IMR-90 (cell line): ENCODE results near the gene FHAD1. TPM values are rescaled to one million over a fixed set of nuclear protein-coding genes. Genes with fewer than 3 reads are reported as not detected.

Experiments used
- ATAC-seq: fragments of 200-7000 bp; cut with Tn5 transposase; 2 replicates; pipeline ENCODE4 v1.9.1; 2020; ENCODE audit warnings: low read depth, mild to moderate bottlenecking, moderate library complexity
- BruUV-seq: library from RNA; stranded (reverse); fragments of 400-500 nt; replicated peaks from 2 replicates; lab custom pipeline; 2021; lab: Mats Ljungman, UMichigan
- CTCF ChIA-PET: fragments of 300-600 bp; formaldehyde crosslinking; extraction: SDS; loops from one replicate; lab custom pipeline; 2021; ENCODE audit warnings: antibody characterized with exemption; lab: Yijun Ruan, JAX
- POLR2A ChIA-PET: fragments of 300-600 bp; sonication (Branson Sonifier 250); formaldehyde crosslinking; loops from one replicate; lab custom pipeline; 2022; ENCODE audit warnings: antibody characterized with exemption; ENCODE audit not compliant: unreplicated experiment; lab: Charles Lee
- DNase-seq: peaks from one replicate; pipeline ENCODE4 v3.0.0; 2013
- H2AFZ ChIP-seq: replicated peaks from 2 replicates; pipeline ENCODE3; 2013; ENCODE audit warnings: low read length, mild to moderate bottlenecking; ENCODE audit not compliant: poor library complexity
- H2AK5ac ChIP-seq: 2 replicates; pipeline ENCODE4 v1.6.1; 2013; ENCODE audit warnings: low read depth, low read length, inconsistent platforms
- H2AK9ac ChIP-seq: replicated peaks from 2 replicates; pipeline ENCODE3; 2013; ENCODE audit warnings: mild to moderate bottlenecking, low read depth, low read length, moderate library complexity; ENCODE audit not compliant: poor library complexity
- H2BK120ac ChIP-seq: 2 replicates; pipeline ENCODE4 v1.6.1; 2013; ENCODE audit warnings: low read depth, low read length, inconsistent platforms
- H2BK15ac ChIP-seq: 3 replicates; pipeline ENCODE4 v1.6.1; 2013; ENCODE audit warnings: low read depth, low read length, inconsistent platforms
- H2BK20ac ChIP-seq: 2 replicates; pipeline ENCODE4 v1.6.1; 2013; ENCODE audit warnings: low read depth, mild to moderate bottlenecking, inconsistent platforms, low read length, moderate library complexity
- H2BK5ac ChIP-seq: 2 replicates; pipeline ENCODE4 v1.6.1; 2013; ENCODE audit warnings: mild to moderate bottlenecking, low read depth, low read length, inconsistent platforms; ENCODE audit not compliant: poor library complexity, severe bottlenecking
- H3K14ac ChIP-seq: replicated peaks from 2 replicates; pipeline ENCODE4 v1.6.1; 2013; ENCODE audit warnings: low read depth, low read length, inconsistent platforms
- H3K18ac ChIP-seq: 2 replicates; pipeline ENCODE4 v1.6.1; 2013; ENCODE audit warnings: low read depth, low read length, control low read depth
- H3K23ac ChIP-seq: 2 replicates; pipeline ENCODE4 v1.6.1; 2013; ENCODE audit warnings: low read depth, low read length, inconsistent platforms
- H3K27ac ChIP-seq: 2 replicates; pipeline ENCODE4 v1.5.1; 2013; ENCODE audit warnings: mild to moderate bottlenecking, control low read depth, low read length; ENCODE audit not compliant: insufficient read depth
- H3K27me3 ChIP-seq: 2 replicates; pipeline ENCODE4 v1.6.1; 2013; ENCODE audit warnings: low read length; ENCODE audit not compliant: control insufficient read depth, insufficient read depth
- H3K36me3 ChIP-seq: 2 replicates; pipeline ENCODE4 v1.6.1; 2013; ENCODE audit warnings: low read length, mixed read lengths; ENCODE audit not compliant: control insufficient read depth, insufficient read depth
- H3K4ac ChIP-seq: 2 replicates; pipeline ENCODE4 v1.6.1; 2013; ENCODE audit warnings: low read depth, low read length, inconsistent platforms
- H3K4me1 ChIP-seq: 2 replicates; pipeline ENCODE4 v1.6.1; 2013; ENCODE audit warnings: low read length, mixed read lengths; ENCODE audit not compliant: control insufficient read depth, insufficient read depth
- H3K4me2 ChIP-seq: 2 replicates; pipeline ENCODE4 v1.6.1; 2013; ENCODE audit warnings: low read depth, mild to moderate bottlenecking, control low read depth, low read length, moderate library complexity
- H3K4me3 ChIP-seq: 2 replicates; pipeline ENCODE4 v1.5.1; 2013; ENCODE audit warnings: low read depth, mild to moderate bottlenecking, control low read depth, low read length, moderate library complexity; ENCODE audit not compliant: insufficient read depth
- H3K56ac ChIP-seq: 2 replicates; pipeline ENCODE4 v1.6.1; 2013; ENCODE audit warnings: low read length, inconsistent platforms; ENCODE audit not compliant: insufficient read depth; ENCODE audit errors: extremely low read depth
- H3K79me1 ChIP-seq, 2 experiments: 2 replicates each; pipeline ENCODE4 v1.6.1; 2013; ENCODE audit warnings: low read length in 2 of 2, inconsistent platforms in 1 of 2, low read depth in 1 of 2
- H3K9ac ChIP-seq: 2 replicates; pipeline ENCODE4 v1.6.1; 2013; ENCODE audit warnings: low read depth, low read length, control low read depth
- H3K9me1 ChIP-seq: 2 replicates; pipeline ENCODE4 v1.6.1; 2013; ENCODE audit warnings: low read length, inconsistent platforms; ENCODE audit not compliant: insufficient read depth
- H3K9me3 ChIP-seq: 2 replicates; pipeline ENCODE4 v1.6.1; 2013; ENCODE audit warnings: low read length; ENCODE audit not compliant: control insufficient read depth, insufficient read depth
- H4K20me1 ChIP-seq: 2 replicates; pipeline ENCODE4 v1.6.1; 2013; ENCODE audit warnings: low read length, inconsistent platforms; ENCODE audit not compliant: insufficient read depth
- H4K5ac ChIP-seq: 2 replicates; pipeline ENCODE4 v1.6.1; 2013; ENCODE audit warnings: mild to moderate bottlenecking, low read depth, low read length, control low read depth
- H4K8ac ChIP-seq, 2 experiments: 2 replicates each; pipeline ENCODE4 v1.6.1; 2013; ENCODE audit warnings: low read depth in 2 of 2, low read length in 2 of 2, control low read depth in 1 of 2, inconsistent platforms in 1 of 2
- H4K91ac ChIP-seq: 2 replicates; pipeline ENCODE4 v1.6.1; 2013; ENCODE audit warnings: low read depth, low read length, inconsistent platforms; ENCODE audit not compliant: insufficient read depth
- BHLHE40 ChIP-seq: fragments of 150-350 bp; IDR thresholded peaks from 2 replicates; pipeline ENCODE4 v1.6.1; 2016; ENCODE audit warnings: mild to moderate bottlenecking, low read depth, low read length
- CEBPB ChIP-seq: IDR thresholded peaks from 2 replicates; pipeline ENCODE4 v1.6.1; 2012; ENCODE audit warnings: low read depth, low read length, improper control_type of control experiment
- CHD1 ChIP-seq: IDR thresholded peaks from 2 replicates; pipeline ENCODE4 v1.6.1; 2012; ENCODE audit warnings: low read depth, low read length, improper control_type of control experiment
- FOS ChIP-seq: fragments of 150-350 bp; IDR thresholded peaks from 2 replicates; pipeline ENCODE4 v1.6.1; 2016; ENCODE audit warnings: low read depth, low read length
- MAZ ChIP-seq: IDR thresholded peaks from 2 replicates; pipeline ENCODE4 v1.6.1; 2012; ENCODE audit warnings: low read depth, mild to moderate bottlenecking, low read length, improper control_type of control experiment, moderate library complexity, borderline replicate concordance
- MXI1 ChIP-seq: IDR thresholded peaks from 2 replicates; pipeline ENCODE4 v1.6.1; 2012; ENCODE audit warnings: low read depth, mild to moderate bottlenecking, low read length, moderate library complexity, borderline replicate concordance
- NFE2L2 ChIP-seq: fragments of 150-350 bp; IDR thresholded peaks from 2 replicates; pipeline ENCODE4 v1.6.1; 2016; ENCODE audit warnings: low read depth, mild to moderate bottlenecking, low read length
- POLR2A ChIP-seq: IDR thresholded peaks from 2 replicates; pipeline ENCODE4 v1.6.1; 2012; ENCODE audit warnings: mild to moderate bottlenecking, low read depth, low read length
- RAD21 ChIP-seq: IDR thresholded peaks from 2 replicates; pipeline ENCODE4 v1.6.1; 2012; ENCODE audit warnings: low read length, improper control_type of control experiment
- RCOR1 ChIP-seq: IDR thresholded peaks from 2 replicates; pipeline ENCODE4 v1.6.1; 2012; ENCODE audit warnings: mild to moderate bottlenecking, low read length, improper control_type of control experiment; ENCODE audit not compliant: insufficient replicate concordance
- RFX5 ChIP-seq: IDR thresholded peaks from 2 replicates; pipeline ENCODE4 v1.8.0; 2012; ENCODE audit warnings: low read depth, mild to moderate bottlenecking, low read length, moderate library complexity
- WGBS, 2 experiments: methylation state at CpG; one replicate each; pipeline versions ENCODE4 v1.1.5 to v1.1.7; 2013; ENCODE audit warnings: missing lambda C conversion rate in 2 of 2; ENCODE audit not compliant: insufficient read length in 1 of 2; ENCODE audit errors: extremely low coverage in 2 of 2; 5-methylcytosine and 5-hydroxymethylcytosine counted together
- dilution Hi-C: fragments of 300-500 bp; cut with HindIII; formaldehyde crosslinking; loops from one replicate; pipeline ENCODE4 v1.14.3; 2018; ENCODE audit warnings: low sequenced_read_pairs; ENCODE audit not compliant: unreplicated experiment
- in situ Hi-C: fragments of 300-500 bp; cut with MboI; formaldehyde crosslinking; loops from 3 replicates; pipeline ENCODE4 v1.14.3; 2019; ENCODE audit warnings: low sequenced_read_pairs, inconsistent platforms, mixed read lengths
- intact Hi-C: fragments of 100-400 bp; cut with micrococcal nuclease; formaldehyde crosslinking; loops from 2 replicates; pipeline ENCODE4 v1.10.0; 2022
- polyA plus RNA-seq, 3 experiments: library from polyadenylated mRNA; depleted of rRNA; stranded (reverse); fragments of >200 nt; gene quantifications; 2 replicates each; pipeline ENCODE4 v1.2.3, GENCODE V29; 2012; ENCODE audit warnings: low replicate concordance in 1 of 3
- total RNA-seq: library from RNA; depleted of rRNA; stranded (reverse); fragments of >200 nt; gene quantifications from 2 replicates; pipeline ENCODE4 v1.2.3, GENCODE V29; 2012
- TF ChIP-seq, protein P1 (sequence below): fragments of 150-350 bp; IDR thresholded peaks from 2 replicates; pipeline ENCODE4 v1.6.1; 2017; ENCODE audit warnings: mild to moderate bottlenecking, antibody characterized with exemption, low read length, low read depth
- TF ChIP-seq, protein P2 (sequence below): fragments of 150-350 bp; IDR thresholded peaks from 2 replicates; pipeline ENCODE4 v1.6.1; 2016; ENCODE audit warnings: low read depth, mild to moderate bottlenecking, low read length, moderate library complexity, borderline replicate concordance
- TF ChIP-seq, protein P3 (sequence below): conservative IDR thresholded peaks from 2 replicates; pipeline ENCODE4 v1.5.1; 2012; ENCODE audit warnings: mild to moderate bottlenecking, low read depth, low read length, improper control_type of control experiment

Gene FHAD1
- total and polyA plus RNA-seq, 2 of the 4 experiments (the other 2 are of a cell fraction): not detected

DNA sequence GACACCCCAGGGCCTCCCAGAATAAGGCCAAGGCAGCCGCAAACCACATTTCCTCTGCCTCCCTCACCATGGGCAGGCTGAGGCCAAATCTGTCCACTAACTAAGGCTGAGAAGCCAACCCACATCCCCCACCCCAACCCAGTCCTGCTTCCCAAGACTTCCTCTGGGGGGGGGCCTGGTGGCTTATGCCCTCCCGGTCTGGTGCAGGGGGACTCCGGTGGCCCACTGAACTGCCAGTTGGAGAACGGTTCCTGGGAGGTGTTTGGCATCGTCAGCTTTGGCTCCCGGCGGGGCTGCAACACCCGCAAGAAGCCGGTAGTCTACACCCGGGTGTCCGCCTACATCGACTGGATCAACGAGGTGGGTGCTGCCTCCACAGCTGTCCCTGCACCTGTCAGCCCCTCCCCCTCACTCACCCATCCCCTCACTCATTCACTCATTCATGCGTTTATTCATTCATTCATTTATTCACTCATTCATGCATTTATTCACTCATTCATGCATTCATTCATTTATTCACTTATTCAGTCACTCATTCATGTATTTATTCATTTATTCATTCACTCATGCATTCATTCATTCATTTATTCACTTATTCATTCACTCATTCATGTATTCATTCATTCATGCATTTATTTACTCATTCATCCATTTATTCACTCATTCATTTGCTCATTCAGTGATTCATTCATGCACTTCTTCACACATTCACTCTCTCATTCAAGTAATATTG is 198.5 kb downstream of the FHAD1 start:
- WGBS, 2 experiments: 89% methylated on average over 12 of the region's 14 CpGs; no CpG with 5 or more reads in 1 of the 2 experiments
- Histone ChIP-seq H3K9me1 (no peaks in the 10 kb centered on the region), H3K4me2 (no peak overlapping the region), H2BK15ac (no peak overlapping the region), H3K4me3 (no peak overlapping the region), H3K9ac (no peak overlapping the region), H3K14ac (no peak overlapping the region), H3K79me1 (no peaks in the 10 kb centered on the region), H3K18ac (no peak overlapping the region), H3K27me3 (peaks cover 33% of the 10 kb centered on the region; the same call in 1 of the 2 replicates), H3K23ac (no peak overlapping the region), H3K36me3 (no peaks in the 10 kb centered on the region), H3K56ac (no peak overlapping the region), H2BK120ac (no peak overlapping the region), H3K27ac (no peak overlapping the region), H2AK5ac (no peak overlapping the region), H2AK9ac (peak overlapping the region; percentile 16), H4K20me1 (no peaks in the 10 kb centered on the region), H2BK5ac (no peak overlapping the region), H3K4ac (no peak overlapping the region), H4K8ac (no peak overlapping the region), H2AFZ (no peak overlapping the region), H3K4me1 (no peaks in the 10 kb centered on the region), H4K91ac (no peak overlapping the region), H4K5ac (no peak overlapping the region), H3K9me3 (no peaks in the 10 kb centered on the region), H2BK20ac (no peak overlapping the region)
- no peak for ATAC-seq
- in situ Hi-C loops (no loop called here), dilution Hi-C loops (no loop called here), intact Hi-C loops (no loop called here)
- no TSS peak for BruUV-seq
- DNase-seq: no peak
- ChIA-PET POLR2A (no interaction called here), CTCF (no interaction called here)
- TF ChIP-seq POLR2A (no peak), CEBPB (no peak), CHD1 (no peak), RCOR1 (no peak), MXI1 (no peak), RFX5 (no peak), RAD21 (no peak), FOS (no peak), BHLHE40 (no peak), MAZ (no peak), NFE2L2 (no peak)
- TF ChIP-seq, protein P1, sequence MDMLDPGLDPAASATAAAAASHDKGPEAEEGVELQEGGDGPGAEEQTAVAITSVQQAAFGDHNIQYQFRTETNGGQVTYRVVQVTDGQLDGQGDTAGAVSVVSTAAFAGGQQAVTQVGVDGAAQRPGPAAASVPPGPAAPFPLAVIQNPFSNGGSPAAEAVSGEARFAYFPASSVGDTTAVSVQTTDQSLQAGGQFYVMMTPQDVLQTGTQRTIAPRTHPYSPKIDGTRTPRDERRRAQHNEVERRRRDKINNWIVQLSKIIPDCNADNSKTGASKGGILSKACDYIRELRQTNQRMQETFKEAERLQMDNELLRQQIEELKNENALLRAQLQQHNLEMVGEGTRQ: no peak
- TF ChIP-seq, protein P2, sequence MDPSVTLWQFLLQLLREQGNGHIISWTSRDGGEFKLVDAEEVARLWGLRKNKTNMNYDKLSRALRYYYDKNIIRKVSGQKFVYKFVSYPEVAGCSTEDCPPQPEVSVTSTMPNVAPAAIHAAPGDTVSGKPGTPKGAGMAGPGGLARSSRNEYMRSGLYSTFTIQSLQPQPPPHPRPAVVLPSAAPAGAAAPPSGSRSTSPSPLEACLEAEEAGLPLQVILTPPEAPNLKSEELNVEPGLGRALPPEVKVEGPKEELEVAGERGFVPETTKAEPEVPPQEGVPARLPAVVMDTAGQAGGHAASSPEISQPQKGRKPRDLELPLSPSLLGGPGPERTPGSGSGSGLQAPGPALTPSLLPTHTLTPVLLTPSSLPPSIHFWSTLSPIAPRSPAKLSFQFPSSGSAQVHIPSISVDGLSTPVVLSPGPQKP: no peak
- TF ChIP-seq, protein P3, sequence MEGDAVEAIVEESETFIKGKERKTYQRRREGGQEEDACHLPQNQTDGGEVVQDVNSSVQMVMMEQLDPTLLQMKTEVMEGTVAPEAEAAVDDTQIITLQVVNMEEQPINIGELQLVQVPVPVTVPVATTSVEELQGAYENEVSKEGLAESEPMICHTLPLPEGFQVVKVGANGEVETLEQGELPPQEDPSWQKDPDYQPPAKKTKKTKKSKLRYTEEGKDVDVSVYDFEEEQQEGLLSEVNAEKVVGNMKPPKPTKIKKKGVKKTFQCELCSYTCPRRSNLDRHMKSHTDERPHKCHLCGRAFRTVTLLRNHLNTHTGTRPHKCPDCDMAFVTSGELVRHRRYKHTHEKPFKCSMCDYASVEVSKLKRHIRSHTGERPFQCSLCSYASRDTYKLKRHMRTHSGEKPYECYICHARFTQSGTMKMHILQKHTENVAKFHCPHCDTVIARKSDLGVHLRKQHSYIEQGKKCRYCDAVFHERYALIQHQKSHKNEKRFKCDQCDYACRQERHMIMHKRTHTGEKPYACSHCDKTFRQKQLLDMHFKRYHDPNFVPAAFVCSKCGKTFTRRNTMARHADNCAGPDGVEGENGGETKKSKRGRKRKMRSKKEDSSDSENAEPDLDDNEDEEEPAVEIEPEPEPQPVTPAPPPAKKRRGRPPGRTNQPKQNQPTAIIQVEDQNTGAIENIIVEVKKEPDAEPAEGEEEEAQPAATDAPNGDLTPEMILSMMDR: no peak
